ENCODE results near the gene SGMS1.

GRCh38 chr10:50293513-50294313, 330.0 kb downstream of the SGMS1 start:
- TF ChIP-seq CTCF (IDR thresholded peaks at IDR 0.05) (no peak), POLR2A (IDR thresholded peaks at IDR 0.05) (no peak), POLR2AphosphoS5 (IDR thresholded peaks at IDR 0.05; ENCODE audit: insufficient read depth in 1 of 2, low read depth in 1 of 2) (no peak)

Data from vagina (tissue), 2 donors.